HG03342 (cell line): ENCODE data around the gene GREB1L.

Experiments used
- ATAC-seq: cut with Tn5 transposase; IDR thresholded peaks from one replicate; pipeline ENCODE4 v1.9.1; 2021; ENCODE audit warnings: mild to moderate bottlenecking, moderate library complexity; ENCODE audit not compliant: unreplicated experiment

The GREB1L gene

GRCh38 chr18:21479721-21480120 lies 237.7 kb downstream of the GREB1L start:
- no peak for ATAC-seq

- no peak for ATAC-seq
These were observed 239.7 kb downstream of the GREB1L start for GRCh38 chr18:21481739-21482138.

- ATAC-seq = no peak
These were observed 241.0 kb downstream of the GREB1L start for GRCh38 chr18:21483051-21483450.

- ATAC-seq = no peak
These were observed 243.0 kb downstream of the GREB1L start for GRCh38 chr18:21484851-21485636.

- no peak for ATAC-seq
These were observed 244.9 kb downstream of the GREB1L start for GRCh38 chr18:21486905-21487437.

GRCh38 chr18:21489119-21489750 lies 247.2 kb downstream of the GREB1L start:
- no peak for ATAC-seq

- no peak for ATAC-seq
These were observed 248.0 kb downstream of the GREB1L start for GRCh38 chr18:21489919-21490495.

- no peak for ATAC-seq
These were observed 248.7 kb downstream of the GREB1L start for GRCh38 chr18:21490748-21491147.

- ATAC-seq = no peak
These were observed 254.3 kb downstream of the GREB1L start for GRCh38 chr18:21496277-21496835.

- ATAC-seq = no peak
These were observed 258.0 kb downstream of the GREB1L start for GRCh38 chr18:21499997-21500396.

- ATAC-seq = no peak
These were observed 260.6 kb downstream of the GREB1L start for GRCh38 chr18:21502661-21503060.

- ATAC-seq = no peak
These were observed 266.1 kb downstream of the GREB1L start for GRCh38 chr18:21507913-21508701.

- no peak for ATAC-seq
These were observed 267.0 kb downstream of the GREB1L start for GRCh38 chr18:21509062-21509461.

- no peak for ATAC-seq
These were observed 271.3 kb downstream of the GREB1L start for GRCh38 chr18:21513292-21513691.

- no peak for ATAC-seq
These were observed 271.7 kb downstream of the GREB1L start for GRCh38 chr18:21513741-21514140.

- ATAC-seq = no peak
These were observed 280.5 kb downstream of the GREB1L start for GRCh38 chr18:21522530-21522929.

- ATAC-seq = no peak
These were observed 283.9 kb downstream of the GREB1L start for GRCh38 chr18:21525916-21526315.

GRCh38 chr18:21526463-21526862 lies 284.4 kb downstream of the GREB1L start:
- no peak for ATAC-seq

GRCh38 chr18:21534327-21534726 lies 292.3 kb downstream of the GREB1L start:
- ATAC-seq = no peak

GRCh38 chr18:21538230-21538629 lies 296.2 kb downstream of the GREB1L start:
- no peak for ATAC-seq

- ATAC-seq = no peak
These were observed 304.4 kb downstream of the GREB1L start for GRCh38 chr18:21546423-21546822.
